B cell (primary cell): ENCODE data around the gene SMTNL1. TPM values are rescaled to one million over a fixed set of nuclear protein-coding genes. Genes with fewer than 3 reads are reported as not detected.

ENCODE experiments used
- ATAC-seq: fragments of 200-7000 bp; cut with Tn5 transposase; one replicate; pipeline ENCODE4 v1.10.0; 2021; ENCODE audit warnings: low read depth, mild to moderate bottlenecking, moderate number of reproducible peaks, moderate library complexity
- CTCF ChIA-PET: fragments of 350-600 bp; sonication (Branson Sonifier 250); formaldehyde crosslinking; loops from one replicate; lab custom pipeline; 2021; ENCODE audit warnings: antibody characterized with exemption, inconsistent platforms; lab: Charles Lee
- POLR2A ChIA-PET: fragments of 350-600 bp; sonication (Branson Sonifier 250); formaldehyde crosslinking; loops from one replicate; lab custom pipeline; 2021; ENCODE audit warnings: antibody characterized with exemption; lab: Charles Lee
- DNase-seq: peaks from one replicate; pipeline ENCODE4 v3.0.0; 2013
- H2AFZ ChIP-seq: 2 replicates; pipeline ENCODE4 v1.6.1; 2012; ENCODE audit warnings: mild to moderate bottlenecking, low read depth, low read length; ENCODE audit not compliant: insufficient read depth, poor library complexity, severe bottlenecking
- H3K27ac ChIP-seq, 2 donors: 1 replicate in 1 of 2; 2 replicates in 1 of 2; pipeline ENCODE4 v1.5.1; 2012 to 2013; ENCODE audit warnings: low read length in 2 of 2, mild to moderate bottlenecking in 2 of 2, moderate library complexity in 1 of 2
- H3K27me3 ChIP-seq, 4 experiments: fragments of 200-600 bp in 1 of 4; sonication (generic) in 1 of 4; replicated peaks in 1 of 4; 1 replicate in 2 of 4; 2 replicates in 2 of 4; pipeline versions ENCODE4 v1.6.1 to v1.7.0; 2013 to 2016; ENCODE audit warnings: low read length in 3 of 4, mild to moderate bottlenecking in 2 of 4, mixed read lengths in 1 of 4, moderate library complexity in 1 of 4; ENCODE audit not compliant: insufficient read depth in 4 of 4, control insufficient read depth in 3 of 4; ENCODE audit errors: control extremely low read depth in 1 of 4
- H3K36me3 ChIP-seq, 2 experiments: replicated peaks in 1 of 2; 1 replicate in 1 of 2; 2 replicates in 1 of 2; pipeline versions ENCODE4 v1.6.1 to v1.7.1; 2013; ENCODE audit warnings: low read length in 1 of 2; ENCODE audit not compliant: insufficient read depth in 2 of 2, control insufficient read depth in 1 of 2; ENCODE audit errors: control extremely low read depth in 1 of 2, extremely low read depth in 1 of 2
- H3K4me1 ChIP-seq, 2 donors: fragments of 200-600 bp in 1 of 2; sonication (generic) in 1 of 2; 1 replicate in 1 of 2; 2 replicates in 1 of 2; pipeline versions ENCODE4 v1.5.1 to v1.6.1; 2013 to 2017; ENCODE audit warnings: low read length in 2 of 2; ENCODE audit not compliant: control insufficient read depth in 2 of 2, insufficient read depth in 2 of 2
- H3K4me2 ChIP-seq: replicated peaks from 2 replicates; pipeline ENCODE3; 2012; ENCODE audit warnings: mild to moderate bottlenecking, low read depth, low read length; ENCODE audit not compliant: poor library complexity, severe bottlenecking
- H3K4me3 ChIP-seq, 5 experiments: fragments of 200-600 bp in 1 of 5; sonication (generic) in 1 of 5; 1 replicate in 3 of 5; 2 replicates in 2 of 5; pipeline versions ENCODE4 v1.5.1 to v1.7.0; 2011 to 2016; ENCODE audit warnings: low read length in 4 of 5, mild to moderate bottlenecking in 4 of 5, low read depth in 2 of 5, control low read depth in 1 of 5, moderate library complexity in 1 of 5; ENCODE audit not compliant: insufficient read depth in 1 of 5; ENCODE audit errors: control extremely low read depth in 1 of 5, extremely low read depth in 1 of 5
- H3K79me2 ChIP-seq: fragments of 200-600 bp; sonication (generic); one replicate; pipeline ENCODE4 v1.6.0; 2016; ENCODE audit warnings: low read length; ENCODE audit not compliant: control insufficient read depth, insufficient read depth
- H3K9ac ChIP-seq: fragments of 200-600 bp; sonication (generic); 2 replicates; pipeline ENCODE4 v1.6.1; 2017; ENCODE audit warnings: mild to moderate bottlenecking, low read length, moderate library complexity
- H3K9me3 ChIP-seq, 3 donors: one replicate each; pipeline versions ENCODE4 v1.6.1 to v1.7.1; 2013; ENCODE audit warnings: low read length in 2 of 3; ENCODE audit not compliant: control insufficient read depth in 2 of 3, insufficient read depth in 1 of 3; ENCODE audit errors: control extremely low read depth in 1 of 3
- H4K20me1 ChIP-seq: 2 replicates; pipeline ENCODE4 v1.6.0; 2012; ENCODE audit warnings: mild to moderate bottlenecking, low read length; ENCODE audit not compliant: insufficient read depth, control insufficient read depth, poor library complexity, severe bottlenecking
- H3K27ac Mint-ChIP-seq: one replicate; pipeline ENCODE4 v1.8.0; 2021; ENCODE audit warnings: mixed read lengths
- H3K27me3 Mint-ChIP-seq: one replicate; pipeline ENCODE4 v1.8.0; 2021; ENCODE audit warnings: mixed read lengths
- H3K4me1 Mint-ChIP-seq: one replicate; pipeline ENCODE4 v1.8.0; 2021; ENCODE audit warnings: mixed read lengths
- H3K4me3 Mint-ChIP-seq: one replicate; pipeline ENCODE4 v1.8.0; 2021; ENCODE audit warnings: mixed read lengths
- H3K9me3 Mint-ChIP-seq: one replicate; pipeline ENCODE4 v1.8.0; 2022; ENCODE audit warnings: mixed read lengths; ENCODE audit not compliant: insufficient read depth
- EZH2 ChIP-seq: IDR thresholded peaks from 2 replicates; pipeline ENCODE4 v1.6.1; 2012; ENCODE audit warnings: borderline replicate concordance, low read depth, mild to moderate bottlenecking, moderate library complexity, low read length; ENCODE audit not compliant: insufficient read depth, poor library complexity, severe bottlenecking
- WGBS: methylation state at CpG from one replicate; pipeline ENCODE4 v1.1.5; 2013; ENCODE audit warnings: missing lambda C conversion rate; ENCODE audit not compliant: insufficient coverage; 5-methylcytosine and 5-hydroxymethylcytosine counted together
- intact Hi-C: fragments of 100-400 bp; cut with micrococcal nuclease; formaldehyde crosslinking; loops from one replicate; pipeline ENCODE4 v1.10.0; 2022
- polyA plus RNA-seq: library from polyadenylated mRNA; depleted of rRNA; stranded (reverse); fragments of >200 nt; gene quantifications from 2 replicates; pipeline ENCODE4 v1.2.3, GENCODE V29; 2012
- total RNA-seq, 2 donors: library from RNA; stranded (reverse); fragments of 120-200 nt in 1 of 2; gene quantifications; 1 replicate in 1 of 2; 2 replicates in 1 of 2; pipeline versions ENCODE4 v1.2.3 to v1.2.4, GENCODE V29; 2013 to 2022
- TF ChIP-seq, protein P1 (sequence below): fragments of 200-600 bp; IDR thresholded peaks from one replicate; pipeline ENCODE4 v1.8.0; 2022; ENCODE audit warnings: antibody characterized with exemption, mild to moderate bottlenecking

The SMTNL1 gene
- total and polyA plus RNA-seq, 2 donors (not counting 1 experiment from before 2014, with no cell fraction given), result not detected

DNA sequence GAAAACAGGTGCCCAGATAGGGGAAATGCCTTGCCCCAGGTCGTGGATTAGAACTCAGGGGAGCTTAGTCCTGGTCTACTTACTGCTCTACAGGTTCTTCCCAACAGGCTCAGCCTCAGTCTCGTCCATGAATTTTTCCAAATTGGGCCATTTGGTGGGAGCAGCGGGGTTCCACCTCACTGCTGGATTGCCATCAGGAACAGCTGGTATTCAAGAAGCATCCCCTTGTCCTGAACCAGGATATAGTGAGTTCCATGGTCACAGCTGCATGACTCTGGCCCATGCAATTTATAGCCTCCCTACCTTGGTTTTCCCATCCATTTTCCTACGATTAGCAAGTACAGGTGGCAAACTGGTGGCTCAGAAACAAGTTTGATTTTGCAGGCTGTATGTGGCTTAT lies 36.7 kb downstream of the SMTNL1 start:
- ATAC-seq (no peak), DNase-seq (no peak)
- ChIA-PET POLR2A (no interaction called here), CTCF (interaction anchor here (1.5 kb wide), 1 partner anchor 47 kb away, joined by 4 read pairs; no protein-coding TSS in a partner anchor)
- no peak overlapping the region for H2AFZ ChIP-seq
- Mint-ChIP-seq H3K27me3 (peaks cover 7% of the 10 kb centered on the region), H3K9me3 (no peaks in the 10 kb centered on the region), H3K4me3 (no peak overlapping the region), H3K27ac (no peak overlapping the region), H3K4me1 (no peaks in the 10 kb centered on the region)
- H3K4me3 ChIP-seq, result no peak overlapping the region
- H3K27me3 ChIP-seq, result peaks cover 0 to 5% (median 2%) of the 10 kb centered on the region in 4 experiments
- H3K79me2 ChIP-seq, result no peaks in the 10 kb centered on the region
- 76% methylated on average over 3 of the region's 4 CpGs for WGBS
- H3K9ac ChIP-seq, result no peak overlapping the region
- H3K4me2 ChIP-seq, result no peak overlapping the region
- no peaks in the 10 kb centered on the region for H3K9me3 ChIP-seq
- no peaks in the 10 kb centered on the region for H4K20me1 ChIP-seq
- intact Hi-C loops, result no loop called here
- no peak overlapping the region for H3K27ac ChIP-seq
- no peaks in the 10 kb centered on the region for H3K36me3 ChIP-seq
- no peaks in the 10 kb centered on the region for H3K4me1 ChIP-seq
- TF ChIP-seq EZH2, result no peak
- TF ChIP-seq, protein P1, sequence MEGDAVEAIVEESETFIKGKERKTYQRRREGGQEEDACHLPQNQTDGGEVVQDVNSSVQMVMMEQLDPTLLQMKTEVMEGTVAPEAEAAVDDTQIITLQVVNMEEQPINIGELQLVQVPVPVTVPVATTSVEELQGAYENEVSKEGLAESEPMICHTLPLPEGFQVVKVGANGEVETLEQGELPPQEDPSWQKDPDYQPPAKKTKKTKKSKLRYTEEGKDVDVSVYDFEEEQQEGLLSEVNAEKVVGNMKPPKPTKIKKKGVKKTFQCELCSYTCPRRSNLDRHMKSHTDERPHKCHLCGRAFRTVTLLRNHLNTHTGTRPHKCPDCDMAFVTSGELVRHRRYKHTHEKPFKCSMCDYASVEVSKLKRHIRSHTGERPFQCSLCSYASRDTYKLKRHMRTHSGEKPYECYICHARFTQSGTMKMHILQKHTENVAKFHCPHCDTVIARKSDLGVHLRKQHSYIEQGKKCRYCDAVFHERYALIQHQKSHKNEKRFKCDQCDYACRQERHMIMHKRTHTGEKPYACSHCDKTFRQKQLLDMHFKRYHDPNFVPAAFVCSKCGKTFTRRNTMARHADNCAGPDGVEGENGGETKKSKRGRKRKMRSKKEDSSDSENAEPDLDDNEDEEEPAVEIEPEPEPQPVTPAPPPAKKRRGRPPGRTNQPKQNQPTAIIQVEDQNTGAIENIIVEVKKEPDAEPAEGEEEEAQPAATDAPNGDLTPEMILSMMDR, result no peak

DNA sequence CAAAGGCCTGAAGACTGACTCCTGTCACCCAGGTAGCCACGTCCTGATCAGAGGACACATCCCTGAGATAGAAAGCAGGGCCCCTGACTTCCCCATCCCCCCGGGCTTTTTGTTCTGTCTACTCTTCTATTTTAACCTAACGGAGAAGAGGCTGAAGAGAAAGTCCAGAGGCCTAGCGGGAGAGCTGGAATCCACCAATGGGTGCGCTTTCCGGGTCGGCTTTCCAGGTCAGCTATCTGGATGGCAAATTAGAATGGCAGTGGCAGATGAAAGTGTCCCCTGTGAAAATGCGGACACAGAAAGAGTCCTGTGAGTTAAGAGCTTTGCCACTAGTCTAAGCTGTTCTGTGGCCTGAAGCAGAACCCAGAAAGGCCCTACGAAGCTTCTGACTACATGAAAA lies 46.9 kb downstream of the SMTNL1 start:
- Histone ChIP-seq H3K9ac (no peak overlapping the region), H3K4me1 (no peaks in the 10 kb centered on the region), H4K20me1 (no peaks in the 10 kb centered on the region), H3K9me3 (no peaks in the 10 kb centered on the region), H3K4me3 (no peak overlapping the region), H3K27ac (no peak overlapping the region), H3K4me2 (no peak overlapping the region), H2AFZ (no peak overlapping the region), H3K36me3 (no peaks in the 10 kb centered on the region), H3K79me2 (no peaks in the 10 kb centered on the region), H3K27me3 (no peaks in the 10 kb centered on the region)
- H3K4me1 Mint-ChIP-seq, result no peaks in the 10 kb centered on the region
- no peak for ATAC-seq
- intact Hi-C loops, result no loop called here
- DNase-seq, result no peak
- no peaks in the 10 kb centered on the region for H3K9me3 Mint-ChIP-seq
- ChIA-PET POLR2A (no interaction called here), CTCF (no interaction called here)
- peaks cover 5% of the 10 kb centered on the region for H3K27me3 Mint-ChIP-seq
- H3K27ac Mint-ChIP-seq, result no peak overlapping the region
- 91% methylated on average over 8 of the region's 9 CpGs for WGBS
- no peak overlapping the region for H3K4me3 Mint-ChIP-seq
- no peak for TF ChIP-seq EZH2
- TF ChIP-seq, protein P1, result no peak
